ENCODE measurements around the gene G6PC2. TPM values are rescaled to one million over a fixed set of nuclear protein-coding genes. Genes with fewer than 3 reads are reported as not detected.

The G6PC2 gene
- total RNA-seq, 1 experiment from 2014 or later: not detected

GRCh38 chr2:168948621-168949212 lies 47.6 kb downstream of the G6PC2 start:
- Histone ChIP-seq H3K27me3 (ENCODE audit: low read length) (no peaks in the 10 kb centered on the region), H3K9ac (ENCODE audit: low read length) (no peak overlapping the region), H3K79me2 (ENCODE audit: low read length) (no peaks in the 10 kb centered on the region), H3K9me3 (ENCODE audit: low read length) (no peaks in the 10 kb centered on the region), H3K4me2 (ENCODE audit: low read length) (no peak overlapping the region), H3K27ac (ENCODE audit: low read length) (no peak overlapping the region), H3K36me3 (ENCODE audit: low read depth, low read length) (no peaks in the 10 kb centered on the region), H3K9me2 (replicated peaks; ENCODE audit: low read length) (no peaks in the 10 kb centered on the region), H3K4me3 (ENCODE audit: low read length) (no peak overlapping the region), H4K20me1 (ENCODE audit: low read length) (no peaks in the 10 kb centered on the region), H3F3A (ENCODE audit: low read length, unreplicated experiment) (no peaks in the 10 kb centered on the region), H2AFZ (ENCODE audit: low read length) (peak overlapping the region; percentile 63; the same call in 1 of the 2 replicates), H3K4me1 (ENCODE audit: insufficient read depth, low read length) (peaks cover 8% of the 10 kb centered on the region)
- TF ChIP-seq CTCF (conservative IDR thresholded peaks at IDR 0.05; ENCODE audit: low read depth, low read length): peak; percentile 84
- no peak for TF ChIP-seq EZH2phosphoT487 (IDR thresholded peaks at IDR 0.05; ENCODE audit: borderline replicate concordance, low read length)
- no peak for TF ChIP-seq EZH2 (IDR thresholded peaks at IDR 0.05; ENCODE audit: low read length, unreplicated experiment)
- DNase-seq (peak; percentile 60), ATAC-seq (peak; percentile 67)
- no TSS peak for BruUV-seq (replicated peaks)
- POLR2A ChIA-PET (ENCODE audit: unreplicated experiment): no interaction called here
- CTCF ChIA-PET: no interaction called here
- intact Hi-C loops (cut with micrococcal nuclease): loop anchor here (1.0 to 5.0 kb wide), 2 partner anchors 274 to 449 kb away; no protein-coding TSS in a partner anchor

- Histone ChIP-seq H3F3A (ENCODE audit: low read length, unreplicated experiment) (no peaks in the 10 kb centered on the region), H4K20me1 (ENCODE audit: low read length) (no peaks in the 10 kb centered on the region), H3K27me3 (ENCODE audit: low read length) (no peaks in the 10 kb centered on the region), H3K4me1 (ENCODE audit: insufficient read depth, low read length) (peaks cover 8% of the 10 kb centered on the region), H3K36me3 (ENCODE audit: low read depth, low read length) (no peaks in the 10 kb centered on the region), H3K9me2 (replicated peaks; ENCODE audit: low read length) (no peaks in the 10 kb centered on the region), H3K9me3 (ENCODE audit: low read length) (no peaks in the 10 kb centered on the region), H3K27ac (ENCODE audit: low read length) (no peak overlapping the region), H3K4me3 (ENCODE audit: low read length) (no peak overlapping the region), H3K79me2 (ENCODE audit: low read length) (no peaks in the 10 kb centered on the region), H3K4me2 (ENCODE audit: low read length) (no peak overlapping the region), H3K9ac (ENCODE audit: low read length) (no peak overlapping the region), H2AFZ (ENCODE audit: low read length) (no peak overlapping the region)
- intact Hi-C loops (cut with micrococcal nuclease): loop anchor here (5.0 kb wide), 1 partner anchor 448 kb away; no protein-coding TSS in a partner anchor
- ChIA-PET POLR2A (ENCODE audit: unreplicated experiment) (no interaction called here), CTCF (no interaction called here)
- DNase-seq (no peak), ATAC-seq (no peak)
- no TSS peak for BruUV-seq (replicated peaks)
- TF ChIP-seq CTCF (conservative IDR thresholded peaks at IDR 0.05; ENCODE audit: low read depth, low read length): no peak
Observed at GRCh38 chr2:168949324-168949723, 48.2 kb downstream of the G6PC2 start.

GRCh38 chr2:168951871-168952270 lies 50.8 kb downstream of the G6PC2 start:
- Histone ChIP-seq H3K9me2 (replicated peaks; ENCODE audit: low read length) (no peaks in the 10 kb centered on the region), H3K9me3 (ENCODE audit: low read length) (no peaks in the 10 kb centered on the region), H3K36me3 (ENCODE audit: low read depth, low read length) (no peaks in the 10 kb centered on the region), H3K4me2 (ENCODE audit: low read length) (no peak overlapping the region), H3K9ac (ENCODE audit: low read length) (no peak overlapping the region), H3K27me3 (ENCODE audit: low read length) (no peaks in the 10 kb centered on the region), H2AFZ (ENCODE audit: low read length) (no peak overlapping the region), H3K4me3 (ENCODE audit: low read length) (no peak overlapping the region), H4K20me1 (ENCODE audit: low read length) (no peaks in the 10 kb centered on the region), H3K79me2 (ENCODE audit: low read length) (no peaks in the 10 kb centered on the region), H3F3A (ENCODE audit: low read length, unreplicated experiment) (no peaks in the 10 kb centered on the region), H3K27ac (ENCODE audit: low read length) (no peak overlapping the region), H3K4me1 (ENCODE audit: insufficient read depth, low read length) (peaks cover 8% of the 10 kb centered on the region)
- ChIA-PET CTCF (interaction anchor here (0.6 kb wide), 1 partner anchor 17 kb away, joined by 3 read pairs; no protein-coding TSS in a partner anchor), POLR2A (ENCODE audit: unreplicated experiment) (no interaction called here)
- no TSS peak for BruUV-seq (replicated peaks)
- intact Hi-C loops (cut with micrococcal nuclease): no loop called here
- DNase-seq (no peak), ATAC-seq (no peak)
- no peak for TF ChIP-seq EZH2phosphoT487 (IDR thresholded peaks at IDR 0.05; ENCODE audit: borderline replicate concordance, low read length)
- no peak for TF ChIP-seq EZH2 (IDR thresholded peaks at IDR 0.05; ENCODE audit: low read length, unreplicated experiment)
- no peak for TF ChIP-seq CTCF (conservative IDR thresholded peaks at IDR 0.05; ENCODE audit: low read depth, low read length)

Data from PC-3 (cell line).